ENCODE data around the gene RGS3.

DNA sequence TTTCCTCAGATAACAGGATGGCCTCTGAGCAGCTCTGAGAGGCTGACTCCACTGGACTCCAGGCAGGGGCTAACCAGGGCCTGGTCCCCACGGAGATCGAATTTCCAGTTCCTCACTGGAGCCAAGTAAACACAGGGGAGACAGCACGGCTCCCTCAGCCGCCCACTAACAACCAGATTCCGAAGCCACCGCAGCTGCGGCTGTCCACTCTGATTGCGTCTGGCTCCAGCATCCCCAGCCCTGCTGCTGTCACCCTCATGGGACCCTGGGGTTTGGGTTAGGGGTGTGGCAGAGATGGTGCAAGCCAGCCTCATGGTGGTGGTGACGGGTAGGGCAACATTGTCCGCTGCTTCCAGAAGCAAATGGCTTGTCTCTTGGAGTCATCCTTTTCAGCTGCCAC lies 172.6 kb downstream of the RGS3 start:
- no peak for TF ChIP-seq SIN3A (IDR thresholded peaks at IDR 0.05; ENCODE audit: low read depth)
- no peak for TF ChIP-seq POLR2AphosphoS5 (IDR thresholded peaks at IDR 0.05; ENCODE audit: low read depth, low read length)
- TF ChIP-seq, protein P1, sequence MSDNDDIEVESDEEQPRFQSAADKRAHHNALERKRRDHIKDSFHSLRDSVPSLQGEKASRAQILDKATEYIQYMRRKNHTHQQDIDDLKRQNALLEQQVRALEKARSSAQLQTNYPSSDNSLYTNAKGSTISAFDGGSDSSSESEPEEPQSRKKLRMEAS (IDR thresholded peaks at IDR 0.05): no peak
- TF ChIP-seq, protein P2, sequence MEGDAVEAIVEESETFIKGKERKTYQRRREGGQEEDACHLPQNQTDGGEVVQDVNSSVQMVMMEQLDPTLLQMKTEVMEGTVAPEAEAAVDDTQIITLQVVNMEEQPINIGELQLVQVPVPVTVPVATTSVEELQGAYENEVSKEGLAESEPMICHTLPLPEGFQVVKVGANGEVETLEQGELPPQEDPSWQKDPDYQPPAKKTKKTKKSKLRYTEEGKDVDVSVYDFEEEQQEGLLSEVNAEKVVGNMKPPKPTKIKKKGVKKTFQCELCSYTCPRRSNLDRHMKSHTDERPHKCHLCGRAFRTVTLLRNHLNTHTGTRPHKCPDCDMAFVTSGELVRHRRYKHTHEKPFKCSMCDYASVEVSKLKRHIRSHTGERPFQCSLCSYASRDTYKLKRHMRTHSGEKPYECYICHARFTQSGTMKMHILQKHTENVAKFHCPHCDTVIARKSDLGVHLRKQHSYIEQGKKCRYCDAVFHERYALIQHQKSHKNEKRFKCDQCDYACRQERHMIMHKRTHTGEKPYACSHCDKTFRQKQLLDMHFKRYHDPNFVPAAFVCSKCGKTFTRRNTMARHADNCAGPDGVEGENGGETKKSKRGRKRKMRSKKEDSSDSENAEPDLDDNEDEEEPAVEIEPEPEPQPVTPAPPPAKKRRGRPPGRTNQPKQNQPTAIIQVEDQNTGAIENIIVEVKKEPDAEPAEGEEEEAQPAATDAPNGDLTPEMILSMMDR (IDR thresholded peaks at IDR 0.05 in 2 of 3, conservative IDR thresholded peaks at IDR 0.05 in 1 of 3; ENCODE audit: borderline replicate concordance in 1 of 3, insufficient read depth in 1 of 3, low read depth in 2 of 3, low read length in 2 of 3): no peak
- TF ChIP-seq, protein P3, sequence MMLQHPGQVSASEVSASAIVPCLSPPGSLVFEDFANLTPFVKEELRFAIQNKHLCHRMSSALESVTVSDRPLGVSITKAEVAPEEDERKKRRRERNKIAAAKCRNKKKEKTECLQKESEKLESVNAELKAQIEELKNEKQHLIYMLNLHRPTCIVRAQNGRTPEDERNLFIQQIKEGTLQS (IDR thresholded peaks at IDR 0.05): no peak
- TF ChIP-seq POLR2A (IDR thresholded peaks at IDR 0.05; ENCODE audit: borderline replicate concordance, extremely low read depth, insufficient read depth, insufficient read length): no peak
